Measurements from ENCODE around the gene ARHGAP22. TPM values are rescaled to one million over a fixed set of nuclear protein-coding genes. Genes with fewer than 3 reads are reported as not detected.
A peak's percentile ranks its signal among the peaks of the same experiment; 100 is the strongest.

ARHGAP22 gene
- total RNA-seq, 1 experiment from 2014 or later = not detected

GRCh38 chr10:48469516-48470020, 135.3 kb downstream of the ARHGAP22 start:
- Histone ChIP-seq H3K36me3 (no peaks in the 10 kb centered on the region), H3K27me3 (no peaks in the 10 kb centered on the region), H3K27ac (no peak overlapping the region), H3K9me3 (replicated peaks) (no peaks in the 10 kb centered on the region), H3K4me3 (no peak overlapping the region), H3K4me1 (peaks cover 8% of the 10 kb centered on the region; the same call in 1 of the 2 replicates)
- DNase-seq = no peak

GRCh38 chr10:48468866-48469511, 135.9 kb downstream of the ARHGAP22 start:
- Histone ChIP-seq H3K4me3 (no peak overlapping the region), H3K27ac (no peak overlapping the region), H3K36me3 (no peaks in the 10 kb centered on the region), H3K9me3 (replicated peaks) (no peaks in the 10 kb centered on the region), H3K27me3 (no peaks in the 10 kb centered on the region), H3K4me1 (peaks cover 8% of the 10 kb centered on the region; the same call in 1 of the 2 replicates)
- peak in 1 of 2 experiments; percentile 40 for DNase-seq

- Histone ChIP-seq H3K27ac (no peak overlapping the region), H3K9me3 (replicated peaks) (no peaks in the 10 kb centered on the region), H3K4me1 (peaks cover 8% of the 10 kb centered on the region; the same call in 1 of the 2 replicates), H3K4me3 (no peak overlapping the region), H3K36me3 (no peaks in the 10 kb centered on the region), H3K27me3 (no peaks in the 10 kb centered on the region)
- DNase-seq = no peak
Observed at GRCh38 chr10:48468130-48468790, 136.6 kb downstream of the ARHGAP22 start.

- DNase-seq = no peak
- Histone ChIP-seq H3K9me3 (replicated peaks) (no peaks in the 10 kb centered on the region), H3K27ac (no peak overlapping the region), H3K36me3 (no peaks in the 10 kb centered on the region), H3K4me1 (peaks cover 8% of the 10 kb centered on the region; the same call in 1 of the 2 replicates), H3K27me3 (no peaks in the 10 kb centered on the region), H3K4me3 (no peak overlapping the region)
Observed at GRCh38 chr10:48467669-48468068, 137.2 kb downstream of the ARHGAP22 start.

GRCh38 chr10:48466611-48467240, 138.1 kb downstream of the ARHGAP22 start:
- H3K27ac ChIP-seq = no peak overlapping the region
- H3K4me3 ChIP-seq = no peak overlapping the region
- H3K9me3 ChIP-seq (replicated peaks) = no peaks in the 10 kb centered on the region
- no peak for DNase-seq
- peaks cover 8% of the 10 kb centered on the region; the same call in 1 of the 2 replicates for H3K4me1 ChIP-seq
- H3K27me3 ChIP-seq = no peaks in the 10 kb centered on the region
- no peaks in the 10 kb centered on the region for H3K36me3 ChIP-seq

GRCh38 chr10:48465860-48466521, 138.9 kb downstream of the ARHGAP22 start:
- H3K4me1 ChIP-seq = peaks cover 8% of the 10 kb centered on the region; the same call in 1 of the 2 replicates
- no peaks in the 10 kb centered on the region for H3K9me3 ChIP-seq (replicated peaks)
- no peaks in the 10 kb centered on the region for H3K36me3 ChIP-seq
- no peak for DNase-seq
- H3K4me3 ChIP-seq = no peak overlapping the region
- no peak overlapping the region for H3K27ac ChIP-seq
- H3K27me3 ChIP-seq = no peaks in the 10 kb centered on the region

GRCh38 chr10:48464871-48465736, 139.8 kb downstream of the ARHGAP22 start:
- H3K27ac ChIP-seq = no peak overlapping the region
- no peaks in the 10 kb centered on the region for H3K36me3 ChIP-seq
- no peaks in the 10 kb centered on the region for H3K27me3 ChIP-seq
- H3K9me3 ChIP-seq (replicated peaks) = no peaks in the 10 kb centered on the region
- no peak for DNase-seq
- peaks cover 3% of the 10 kb centered on the region; the same call in 1 of the 2 replicates for H3K4me1 ChIP-seq
- H3K4me3 ChIP-seq = no peak overlapping the region

GRCh38 chr10:48464121-48464870, 140.6 kb downstream of the ARHGAP22 start:
- Histone ChIP-seq H3K4me1 (no peaks in the 10 kb centered on the region), H3K9me3 (replicated peaks) (no peaks in the 10 kb centered on the region), H3K27ac (no peak overlapping the region), H3K36me3 (no peaks in the 10 kb centered on the region), H3K27me3 (no peaks in the 10 kb centered on the region), H3K4me3 (no peak overlapping the region)
- no peak for DNase-seq

GRCh38 chr10:48463318-48464003, 141.4 kb downstream of the ARHGAP22 start:
- Histone ChIP-seq H3K4me3 (no peak overlapping the region), H3K27ac (no peak overlapping the region), H3K36me3 (no peaks in the 10 kb centered on the region), H3K9me3 (replicated peaks) (no peaks in the 10 kb centered on the region), H3K4me1 (no peaks in the 10 kb centered on the region), H3K27me3 (no peaks in the 10 kb centered on the region)
- DNase-seq = peak in 1 of 2 experiments; percentile 26

GRCh38 chr10:48462482-48463020, 142.3 kb downstream of the ARHGAP22 start:
- Histone ChIP-seq H3K4me1 (no peaks in the 10 kb centered on the region), H3K9me3 (replicated peaks) (no peaks in the 10 kb centered on the region), H3K36me3 (no peaks in the 10 kb centered on the region), H3K4me3 (no peak overlapping the region), H3K27ac (no peak overlapping the region), H3K27me3 (no peaks in the 10 kb centered on the region)
- no peak for DNase-seq

GRCh38 chr10:48461623-48462481, 143.0 kb downstream of the ARHGAP22 start:
- no peaks in the 10 kb centered on the region for H3K36me3 ChIP-seq
- H3K4me1 ChIP-seq = no peaks in the 10 kb centered on the region
- no peak for DNase-seq
- H3K27ac ChIP-seq = no peak overlapping the region
- H3K4me3 ChIP-seq = no peak overlapping the region
- no peaks in the 10 kb centered on the region for H3K9me3 ChIP-seq (replicated peaks)
- H3K27me3 ChIP-seq = no peaks in the 10 kb centered on the region

GRCh38 chr10:48460182-48460581, 144.7 kb downstream of the ARHGAP22 start:
- no peak overlapping the region for H3K27ac ChIP-seq
- H3K4me1 ChIP-seq = peaks cover 13% of the 10 kb centered on the region; the same call in 1 of the 2 replicates
- H3K4me3 ChIP-seq = no peak overlapping the region
- no peaks in the 10 kb centered on the region for H3K27me3 ChIP-seq
- no peaks in the 10 kb centered on the region for H3K9me3 ChIP-seq (replicated peaks)
- no peak for DNase-seq
- no peaks in the 10 kb centered on the region for H3K36me3 ChIP-seq
